ENCODE data around the gene LAMB4. TPM values are rescaled to one million over a fixed set of nuclear protein-coding genes. Genes with fewer than 3 reads are reported as not detected.

The LAMB4 gene
- total RNA-seq, 6 experiments from 2014 or later = not detected

GRCh38 chr7:107980671-107981190 lies 149.4 kb downstream of the LAMB4 start:
- DNase-seq = no peak
- Histone ChIP-seq H3K36me3 (peaks cover 0 to 8% (median 0%) of the 10 kb centered on the region in 4 donors), H3K27me3 (no peaks in the 10 kb centered on the region), H3K9me3 (no peaks in the 10 kb centered on the region), H3K27ac (no peak overlapping the region), H3K4me3 (no peak overlapping the region), H3K4me1 (no peaks in the 10 kb centered on the region)
- ATAC-seq = no peak
- intact Hi-C loops (cut with DNase I) = no loop called here
- WGBS (ENCODE audit: insufficient coverage, low coverage, low lambda C conversion rate, missing lambda C conversion rate) = 73% methylated on average over 8 of the region's 8 CpGs
- no peak for TF ChIP-seq POLR2A (IDR thresholded peaks at IDR 0.05)

- 87% methylated on average over 3 of the region's 3 CpGs for WGBS (ENCODE audit: insufficient coverage, low coverage, low lambda C conversion rate, missing lambda C conversion rate)
- ATAC-seq (no peak), DNase-seq (no peak)
- Histone ChIP-seq H3K4me1 (no peaks in the 10 kb centered on the region), H3K27me3 (no peaks in the 10 kb centered on the region), H3K36me3 (peaks cover 0 to 8% (median 0%) of the 10 kb centered on the region in 4 donors), H3K27ac (no peak overlapping the region), H3K9me3 (no peaks in the 10 kb centered on the region), H3K4me3 (no peak overlapping the region)
- intact Hi-C loops (cut with DNase I) = no loop called here
- TF ChIP-seq CTCF (IDR thresholded peaks at IDR 0.05) (no peak), POLR2A (IDR thresholded peaks at IDR 0.05) (no peak)
Measured at GRCh38 chr7:107980171-107980570, 150.0 kb downstream of the LAMB4 start.

GRCh38 chr7:107978815-107979408 lies 151.2 kb downstream of the LAMB4 start:
- H3K36me3 ChIP-seq = peaks cover 0 to 8% (median 0%) of the 10 kb centered on the region in 4 donors
- 68% methylated on average over 5 of the region's 5 CpGs for WGBS (ENCODE audit: insufficient coverage, low coverage, low lambda C conversion rate, missing lambda C conversion rate)
- ATAC-seq = peak in 1 of 4 donors; percentile 23

GRCh38 chr7:107977048-107977447 lies 153.1 kb downstream of the LAMB4 start:
- H3K27ac ChIP-seq = no peak overlapping the region
- H3K27me3 ChIP-seq = no peaks in the 10 kb centered on the region
- peaks cover 0 to 13% (median 0%) of the 10 kb centered on the region in 4 donors for H3K4me1 ChIP-seq
- ATAC-seq = no peak
- H3K9me3 ChIP-seq = no peaks in the 10 kb centered on the region
- no peak for TF ChIP-seq CTCF (IDR thresholded peaks at IDR 0.05)
- intact Hi-C loops (cut with DNase I) = no loop called here
- H3K36me3 ChIP-seq = peaks cover 0 to 8% (median 0%) of the 10 kb centered on the region in 4 donors
- H3K4me3 ChIP-seq = no peak overlapping the region
- 93% methylated on average over 2 of the region's 4 CpGs for WGBS (ENCODE audit: insufficient coverage, low coverage, low lambda C conversion rate, missing lambda C conversion rate)
- no peak for DNase-seq

More at GRCh38 chr7:107978815-107979408, 151.2 kb downstream of the LAMB4 start:
- no peak overlapping the region for H3K27ac ChIP-seq
- H3K4me3 ChIP-seq = no peak overlapping the region
- no peaks in the 10 kb centered on the region for H3K27me3 ChIP-seq
- no peak for TF ChIP-seq CTCF (IDR thresholded peaks at IDR 0.05)
- no peak for TF ChIP-seq POLR2A (IDR thresholded peaks at IDR 0.05)
- DNase-seq = no peak
- H3K4me1 ChIP-seq = no peaks in the 10 kb centered on the region
- H3K9me3 ChIP-seq = no peaks in the 10 kb centered on the region
- intact Hi-C loops (cut with DNase I) = no loop called here

GRCh38 chr7:107976620-107977019 lies 153.5 kb downstream of the LAMB4 start:
- Histone ChIP-seq H3K27me3 (no peaks in the 10 kb centered on the region), H3K27ac (no peak overlapping the region), H3K4me1 (peaks cover 0 to 15% (median 1%) of the 10 kb centered on the region in 4 donors), H3K36me3 (peaks cover 0 to 8% (median 0%) of the 10 kb centered on the region in 4 donors), H3K9me3 (no peaks in the 10 kb centered on the region), H3K4me3 (no peak overlapping the region)
- no peak for DNase-seq
- no peak for TF ChIP-seq CTCF (IDR thresholded peaks at IDR 0.05)
- TF ChIP-seq POLR2A (IDR thresholded peaks at IDR 0.05) = no peak
- whole genome bisulfite sequencing (ENCODE audit: insufficient coverage, low coverage, low lambda C conversion rate, missing lambda C conversion rate) = 0% methylated on average over 1 of the region's 1 CpG
- intact Hi-C loops (cut with DNase I) = no loop called here
- no peak for ATAC-seq
